ENCODE results near the gene KCNIP1. TPM values are rescaled to one million over a fixed set of nuclear protein-coding genes. Genes with fewer than 3 reads are reported as not detected.

Gene KCNIP1
- total and polyA plus RNA-seq, 4 donors = 31.2 to 165 (median 111) TPM

GRCh38 chr5:170739446-170739845 lies 235.6 kb downstream of the KCNIP1 start:
- Histone ChIP-seq H3K27ac (ENCODE audit: low read depth, low read length) (no peak overlapping the region), H3K36me3 (ENCODE audit: control insufficient read depth, insufficient read depth, low read length) (peaks cover 5% of the 10 kb centered on the region), H3K27me3 (ENCODE audit: control insufficient read depth, insufficient read depth, low read length) (peaks cover 2% of the 10 kb centered on the region), H3K9me3 (ENCODE audit: control insufficient read depth, insufficient read depth, low read length) (peaks cover 3% of the 10 kb centered on the region), H3K4me1 (ENCODE audit: control insufficient read depth, insufficient read depth, low read length) (peaks cover 7% of the 10 kb centered on the region), H3K4me3 (ENCODE audit: low read depth, low read length) (no peak overlapping the region)
- 94% methylated on average over 3 of the region's 4 CpGs for WGBS (ENCODE audit: insufficient coverage)
- no peak for DNase-seq (ENCODE audit: low read depth in 4 of 6, low spot score in 6 of 6)

- Histone ChIP-seq H3K9me3 (ENCODE audit: control insufficient read depth, insufficient read depth, low read length) (no peaks in the 10 kb centered on the region), H3K36me3 (ENCODE audit: control insufficient read depth, insufficient read depth, low read length) (peaks cover 5% of the 10 kb centered on the region), H3K27me3 (ENCODE audit: control insufficient read depth, insufficient read depth, low read length) (peaks cover 2% of the 10 kb centered on the region), H3K4me3 (ENCODE audit: low read depth, low read length) (no peak overlapping the region), H3K27ac (ENCODE audit: low read depth, low read length) (no peak overlapping the region), H3K4me1 (ENCODE audit: control insufficient read depth, insufficient read depth, low read length) (peaks cover 19% of the 10 kb centered on the region)
- peak in 1 of 6 donors; percentile 90 for DNase-seq (ENCODE audit: low read depth in 4 of 6, low spot score in 6 of 6)
- WGBS (ENCODE audit: insufficient coverage) = no CpG with 5 or more reads among the region's 3 CpGs
Measured at GRCh38 chr5:170740551-170741205, 236.9 kb downstream of the KCNIP1 start.

GRCh38 chr5:170741801-170742200 lies 238.0 kb downstream of the KCNIP1 start:
- Histone ChIP-seq H3K4me3 (ENCODE audit: low read depth, low read length) (no peak overlapping the region), H3K27ac (ENCODE audit: low read depth, low read length) (no peak overlapping the region), H3K9me3 (ENCODE audit: control insufficient read depth, insufficient read depth, low read length) (no peaks in the 10 kb centered on the region), H3K4me1 (ENCODE audit: control insufficient read depth, insufficient read depth, low read length) (peaks cover 30% of the 10 kb centered on the region), H3K36me3 (ENCODE audit: control insufficient read depth, insufficient read depth, low read length) (no peaks in the 10 kb centered on the region), H3K27me3 (ENCODE audit: control insufficient read depth, insufficient read depth, low read length) (peaks cover 2% of the 10 kb centered on the region)
- WGBS (ENCODE audit: insufficient coverage) = 81% methylated on average over 4 of the region's 8 CpGs
- DNase-seq (ENCODE audit: low read depth in 4 of 6, low spot score in 6 of 6) = no peak

- 9% methylated on average over 8 of the region's 12 CpGs for WGBS (ENCODE audit: insufficient coverage)
- Histone ChIP-seq H3K9me3 (ENCODE audit: control insufficient read depth, insufficient read depth, low read length) (no peaks in the 10 kb centered on the region), H3K4me3 (ENCODE audit: low read depth, low read length) (no peak overlapping the region), H3K4me1 (ENCODE audit: control insufficient read depth, insufficient read depth, low read length) (peaks cover 34% of the 10 kb centered on the region), H3K27ac (ENCODE audit: low read depth, low read length) (no peak overlapping the region), H3K27me3 (ENCODE audit: control insufficient read depth, insufficient read depth, low read length) (peaks cover 2% of the 10 kb centered on the region), H3K36me3 (ENCODE audit: control insufficient read depth, insufficient read depth, low read length) (no peaks in the 10 kb centered on the region)
- DNase-seq (ENCODE audit: low read depth in 4 of 6, low spot score in 6 of 6) = no peak
Measured at GRCh38 chr5:170743876-170744212, 240.0 kb downstream of the KCNIP1 start.

GRCh38 chr5:170745481-170746071 lies 241.8 kb downstream of the KCNIP1 start:
- Histone ChIP-seq H3K36me3 (ENCODE audit: control insufficient read depth, insufficient read depth, low read length) (no peaks in the 10 kb centered on the region), H3K27me3 (ENCODE audit: control insufficient read depth, insufficient read depth, low read length) (peaks cover 2% of the 10 kb centered on the region), H3K9me3 (ENCODE audit: control insufficient read depth, insufficient read depth, low read length) (no peaks in the 10 kb centered on the region), H3K4me3 (ENCODE audit: low read depth, low read length) (no peak overlapping the region), H3K4me1 (ENCODE audit: control insufficient read depth, insufficient read depth, low read length) (peaks cover 40% of the 10 kb centered on the region), H3K27ac (ENCODE audit: low read depth, low read length) (no peak overlapping the region)
- 35% methylated on average over 10 of the region's 12 CpGs for WGBS (ENCODE audit: insufficient coverage)
- peak in 2 of 6 donors; percentile 24 to 35 for DNase-seq (ENCODE audit: low read depth in 4 of 6, low spot score in 6 of 6)

- Histone ChIP-seq H3K4me1 (ENCODE audit: control insufficient read depth, insufficient read depth, low read length) (peaks cover 40% of the 10 kb centered on the region), H3K27ac (ENCODE audit: low read depth, low read length) (no peak overlapping the region), H3K27me3 (ENCODE audit: control insufficient read depth, insufficient read depth, low read length) (peaks cover 2% of the 10 kb centered on the region), H3K9me3 (ENCODE audit: control insufficient read depth, insufficient read depth, low read length) (no peaks in the 10 kb centered on the region), H3K4me3 (ENCODE audit: low read depth, low read length) (no peak overlapping the region), H3K36me3 (ENCODE audit: control insufficient read depth, insufficient read depth, low read length) (no peaks in the 10 kb centered on the region)
- no peak for DNase-seq (ENCODE audit: low read depth in 4 of 6, low spot score in 6 of 6)
- WGBS (ENCODE audit: insufficient coverage) = 71% methylated on average over 9 of the region's 14 CpGs
Measured at GRCh38 chr5:170746075-170746960, 242.5 kb downstream of the KCNIP1 start.

- H3K4me3 ChIP-seq (ENCODE audit: low read depth, low read length) = no peak overlapping the region
- 97% methylated on average over 11 of the region's 11 CpGs for WGBS (ENCODE audit: insufficient coverage)
- H3K36me3 ChIP-seq (ENCODE audit: control insufficient read depth, insufficient read depth, low read length) = no peaks in the 10 kb centered on the region
- H3K9me3 ChIP-seq (ENCODE audit: control insufficient read depth, insufficient read depth, low read length) = no peaks in the 10 kb centered on the region
- no peak overlapping the region for H3K27ac ChIP-seq (ENCODE audit: low read depth, low read length)
- no peak for DNase-seq (ENCODE audit: low read depth in 4 of 6, low spot score in 6 of 6)
- H3K27me3 ChIP-seq (ENCODE audit: control insufficient read depth, insufficient read depth, low read length) = peaks cover 2% of the 10 kb centered on the region
- peaks cover 43% of the 10 kb centered on the region for H3K4me1 ChIP-seq (ENCODE audit: control insufficient read depth, insufficient read depth, low read length)
Measured at GRCh38 chr5:170746961-170747340, 243.1 kb downstream of the KCNIP1 start.

GRCh38 chr5:170747357-170747756 lies 243.5 kb downstream of the KCNIP1 start:
- peaks cover 47% of the 10 kb centered on the region for H3K4me1 ChIP-seq (ENCODE audit: control insufficient read depth, insufficient read depth, low read length)
- DNase-seq (ENCODE audit: low read depth in 4 of 6, low spot score in 6 of 6) = no peak
- WGBS (ENCODE audit: insufficient coverage) = no CpG with 5 or more reads among the region's 1 CpG
- peaks cover 2% of the 10 kb centered on the region for H3K27me3 ChIP-seq (ENCODE audit: control insufficient read depth, insufficient read depth, low read length)
- H3K36me3 ChIP-seq (ENCODE audit: control insufficient read depth, insufficient read depth, low read length) = no peaks in the 10 kb centered on the region
- no peaks in the 10 kb centered on the region for H3K9me3 ChIP-seq (ENCODE audit: control insufficient read depth, insufficient read depth, low read length)
- no peak overlapping the region for H3K4me3 ChIP-seq (ENCODE audit: low read depth, low read length)
- H3K27ac ChIP-seq (ENCODE audit: low read depth, low read length) = no peak overlapping the region

- H3K9me3 ChIP-seq (ENCODE audit: control insufficient read depth, insufficient read depth, low read length) = no peaks in the 10 kb centered on the region
- H3K27me3 ChIP-seq (ENCODE audit: control insufficient read depth, insufficient read depth, low read length) = peaks cover 2% of the 10 kb centered on the region
- no peak overlapping the region for H3K4me3 ChIP-seq (ENCODE audit: low read depth, low read length)
- H3K27ac ChIP-seq (ENCODE audit: low read depth, low read length) = no peak overlapping the region
- 83% methylated on average over 8 of the region's 10 CpGs for WGBS (ENCODE audit: insufficient coverage)
- no peak for DNase-seq (ENCODE audit: low read depth in 4 of 6, low spot score in 6 of 6)
- peaks cover 51% of the 10 kb centered on the region for H3K4me1 ChIP-seq (ENCODE audit: control insufficient read depth, insufficient read depth, low read length)
- H3K36me3 ChIP-seq (ENCODE audit: control insufficient read depth, insufficient read depth, low read length) = no peaks in the 10 kb centered on the region
Measured at GRCh38 chr5:170747851-170748250, 244.0 kb downstream of the KCNIP1 start.
